A549 (cell line): Measurements from ENCODE around the gene KCNK16. TPM values are rescaled to one million over a fixed set of nuclear protein-coding genes. Genes with fewer than 3 reads are reported as not detected.
"Not testable (repeated sequence)": the region's sequence is repeated elsewhere in the genome, so short reads cannot be mapped to it uniquely, and the experiment has no call there.

ENCODE experiments used
- ATAC-seq, 2 experiments: fragments of 200-7000 bp in 1 of 2; fragments of >200 bp in 1 of 2; cut with Nextera tagmentation in 1 of 2; cut with Tn5 transposase in 1 of 2; 3 replicates each; pipeline versions ENCODE4 v1.8.0 to v1.9.1; 2018 to 2020; ENCODE audit warnings: mild to moderate bottlenecking in 1 of 2, moderate library complexity in 1 of 2
- CTCF ChIA-PET: fragments of 300-600 bp; sonication (Branson Sonifier 250); formaldehyde crosslinking; extraction: SDS; loops from one replicate; lab custom pipeline; 2021; ENCODE audit warnings: antibody characterized with exemption, inconsistent platforms; lab: Yijun Ruan, JAX
- POLR2A ChIA-PET: fragments of 350-600 bp; formaldehyde crosslinking; extraction: SDS; loops from one replicate; lab custom pipeline; 2021; ENCODE audit warnings: antibody characterized with exemption, inconsistent platforms; lab: Yijun Ruan, JAX
- DNase-seq, 2 experiments: peaks; one replicate each; pipeline versions ENCODE4 v3.0.0 to v3.0.0-alpha.2; 2011 to 2016; ENCODE audit warnings: low read depth in 1 of 2, low spot score in 1 of 2
- FAIRE-seq: peaks from 2 replicates; lab custom pipeline; 2011; peaks lifted over from hg19 to GRCh38; lab: Jason Lieb, UNC
- H3K27ac ChIP-seq, 2 experiments: fragments of >200 bp; sonication (Bioruptor Twin); formaldehyde crosslinking; 3 replicates each; pipeline ENCODE4 v1.5.1; 2016 to 2017
- H3K4me1 ChIP-seq: fragments of >200 bp; sonication (Bioruptor Twin); formaldehyde crosslinking; 3 replicates; pipeline ENCODE4 v1.6.1; 2016
- H3K4me2 ChIP-seq: fragments of >200 bp; sonication (Bioruptor Twin); formaldehyde crosslinking; 3 replicates; pipeline ENCODE4 v1.6.1; 2016
- H3K4me3 ChIP-seq: fragments of >200 bp; sonication (Bioruptor Twin); formaldehyde crosslinking; 3 replicates; pipeline ENCODE4 v1.5.1; 2016
- H3K9me3 ChIP-seq: fragments of >200 bp; sonication (Bioruptor Twin); formaldehyde crosslinking; 3 replicates; pipeline ENCODE4 v1.6.1; 2016
- BCL3 ChIP-seq: fragments of >200 bp; sonication (Bioruptor Twin); formaldehyde crosslinking; IDR thresholded peaks from 3 replicates; pipeline ENCODE4 v1.6.1; 2016
- EP300 ChIP-seq, 2 experiments: fragments of >200 bp; sonication (Bioruptor Twin); formaldehyde crosslinking; IDR thresholded peaks; 2 replicates in 1 of 2; 3 replicates in 1 of 2; pipeline ENCODE4 v1.6.1; 2016 to 2017
- ESRRA ChIP-seq: fragments of 150-350 bp; IDR thresholded peaks from 2 replicates; pipeline ENCODE4 v1.6.1; 2014; ENCODE audit warnings: mild to moderate bottlenecking, low read length, borderline replicate concordance
- FOXS1 ChIP-seq: fragments of 250-450 bp; sonication (Bioruptor Pico); IDR thresholded peaks from 2 replicates; pipeline ENCODE4 v1.5.0; 2020; ENCODE audit warnings: mild to moderate bottlenecking, moderate library complexity
- GATA3 ChIP-seq: IDR thresholded peaks from 2 replicates; pipeline ENCODE4 v1.6.1; 2012; ENCODE audit warnings: borderline replicate concordance
- HEYL ChIP-seq: fragments of 250-450 bp; sonication (Bioruptor Pico); IDR thresholded peaks from 2 replicates; pipeline ENCODE4 v1.8.0; 2021; ENCODE audit warnings: mild to moderate bottlenecking, moderate library complexity
- JUN ChIP-seq, 2 experiments: fragments of >200 bp; sonication (Bioruptor Twin); formaldehyde crosslinking; IDR thresholded peaks; 2 replicates in 1 of 2; 3 replicates in 1 of 2; pipeline ENCODE4 v1.6.1; 2016 to 2017
- KDM5A ChIP-seq: fragments of 200-600 bp; sonication (generic); IDR thresholded peaks from 2 replicates; pipeline ENCODE4 v1.6.1; 2016; ENCODE audit warnings: antibody characterized with exemption, mild to moderate bottlenecking
- MAFK ChIP-seq: fragments of 450-650 bp; IDR thresholded peaks from 2 replicates; pipeline ENCODE4 v1.6.1; 2014; ENCODE audit not compliant: partially characterized antibody
- MAZ ChIP-seq: fragments of 150-350 bp; IDR thresholded peaks from 2 replicates; pipeline ENCODE4 v1.6.1; 2014; ENCODE audit warnings: antibody characterized with exemption, low read depth, low read length, borderline replicate concordance
- MYC ChIP-seq: IDR thresholded peaks from 2 replicates; pipeline ENCODE4 v1.6.1; 2012; ENCODE audit warnings: mild to moderate bottlenecking, inconsistent platforms, low read length, improper control_type of control experiment, borderline replicate concordance
- NPAS2 ChIP-seq: fragments of 250-450 bp; sonication (Bioruptor Pico); IDR thresholded peaks from 2 replicates; pipeline ENCODE4 v1.8.0; 2022; ENCODE audit warnings: mild to moderate bottlenecking, moderate library complexity, borderline replicate concordance
- RAD21 ChIP-seq, 2 experiments: fragments of >200 bp in 1 of 2; sonication (Bioruptor Twin) in 1 of 2; formaldehyde crosslinking in 1 of 2; IDR thresholded peaks in 1 of 2; conservative IDR thresholded peaks in 1 of 2; 2 replicates in 1 of 2; 3 replicates in 1 of 2; pipeline ENCODE4 v1.6.1; 2012 to 2018; ENCODE audit warnings: inconsistent platforms in 1 of 2
- RARB ChIP-seq: fragments of 250-450 bp; sonication (Bioruptor Pico); IDR thresholded peaks from 2 replicates; pipeline ENCODE4 v1.8.0; 2021; ENCODE audit warnings: mild to moderate bottlenecking, moderate library complexity
- RNF2 ChIP-seq: fragments of 200-600 bp; sonication (generic); IDR thresholded peaks from 2 replicates; pipeline ENCODE4 v1.6.1; 2016; ENCODE audit warnings: low read depth, mild to moderate bottlenecking, antibody characterized with exemption, moderate library complexity, borderline replicate concordance
- TFCP2L1 ChIP-seq: fragments of 250-450 bp; sonication (Bioruptor Pico); IDR thresholded peaks from 2 replicates; pipeline ENCODE4 v1.5.0; 2021; ENCODE audit warnings: mild to moderate bottlenecking
- TP53 ChIP-seq: fragments of 250-450 bp; sonication (Bioruptor Pico); IDR thresholded peaks from 2 replicates; pipeline ENCODE4 v1.5.0; 2021; ENCODE audit warnings: mild to moderate bottlenecking, moderate library complexity
- USF2 ChIP-seq: fragments of 450-650 bp; IDR thresholded peaks from 2 replicates; pipeline ENCODE4 v1.6.1; 2014; ENCODE audit warnings: antibody characterized with exemption
- ZFP36 ChIP-seq: fragments of 450-650 bp; IDR thresholded peaks from 2 replicates; pipeline ENCODE4 v1.6.1; 2014; ENCODE audit warnings: borderline replicate concordance; ENCODE audit not compliant: partially characterized antibody
- ZSCAN20 ChIP-seq: fragments of 250-450 bp; sonication (Bioruptor Pico); IDR thresholded peaks from 2 replicates; pipeline ENCODE4 v1.8.0; 2022; ENCODE audit warnings: mild to moderate bottlenecking, moderate library complexity
- whole genome bisulfite sequencing: methylation state at CpG from one replicate; pipeline ENCODE4 v1.1.6; 2017; ENCODE audit errors: missing lambda C conversion rate; 5-methylcytosine and 5-hydroxymethylcytosine counted together
- polyA plus RNA-seq, 4 experiments: library from polyadenylated mRNA; depleted of rRNA in 3 of 4; stranded (reverse); fragments of >200 nt; fragmentation: RNase III in 1 of 4; extraction: RNeasy Plus Mini Kit Qiagen cat#74134 plus additional on column Dnase treatment in 1 of 4; gene quantifications; 2 replicates in 3 of 4; 3 replicates in 1 of 4; pipeline ENCODE4 v1.2.3, GENCODE V29; 2011 to 2017
- TF ChIP-seq, protein P1 (sequence below): fragments of 150-350 bp; IDR thresholded peaks from 2 replicates; pipeline ENCODE4 v1.6.1; 2014; ENCODE audit warnings: low read depth, mild to moderate bottlenecking, low read length
- TF ChIP-seq, protein P2 (sequence below): IDR thresholded peaks from 2 replicates; pipeline ENCODE4 v1.6.1; 2012; ENCODE audit warnings: low read depth, borderline replicate concordance
- TF ChIP-seq, protein P3 (sequence below): fragments of 200-600 bp; sonication (generic); IDR thresholded peaks from 2 replicates; pipeline ENCODE4 v1.6.1; 2016; ENCODE audit warnings: antibody characterized with exemption, mild to moderate bottlenecking, moderate library complexity
- TF ChIP-seq, protein P4 (sequence below): fragments of >200 bp; sonication (Bioruptor Twin); formaldehyde crosslinking; IDR thresholded peaks from 2 replicates; pipeline ENCODE4 v1.6.1; 2016

KCNK16 gene
- polyA plus RNA-seq, 2 of the 4 experiments (the other 2 are of a cell fraction), result not detected

DNA sequence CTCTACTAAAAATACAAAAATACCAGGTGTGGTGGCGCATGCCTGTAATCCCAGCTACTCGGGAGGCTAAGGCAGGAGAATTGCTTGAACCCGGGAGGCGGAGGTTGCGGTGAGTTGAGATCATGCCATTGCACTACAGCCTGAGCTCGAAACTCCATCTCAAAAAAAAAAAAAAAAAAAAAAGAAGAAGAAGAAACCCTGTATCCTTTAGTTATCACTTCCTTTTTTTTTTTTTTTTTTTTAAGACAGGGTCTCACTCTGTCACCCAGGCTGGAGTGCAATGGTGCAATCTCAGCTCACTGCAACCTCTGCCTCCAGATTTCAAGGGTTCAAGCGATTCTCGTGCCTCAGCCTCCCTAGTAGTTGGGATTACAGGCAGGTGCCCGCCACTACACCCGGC, 35.9 kb downstream of the KCNK16 start:
- H3K4me1 ChIP-seq, H3K4me3 ChIP-seq, H3K27ac ChIP-seq, CTCF ChIA-PET, ATAC-seq, FAIRE-seq, H3K4me2 ChIP-seq, DNase-seq, H3K9me3 ChIP-seq, POLR2A ChIA-PET: not testable (repeated sequence)
- 15% methylated on average over 5 of the region's 10 CpGs for WGBS

DNA sequence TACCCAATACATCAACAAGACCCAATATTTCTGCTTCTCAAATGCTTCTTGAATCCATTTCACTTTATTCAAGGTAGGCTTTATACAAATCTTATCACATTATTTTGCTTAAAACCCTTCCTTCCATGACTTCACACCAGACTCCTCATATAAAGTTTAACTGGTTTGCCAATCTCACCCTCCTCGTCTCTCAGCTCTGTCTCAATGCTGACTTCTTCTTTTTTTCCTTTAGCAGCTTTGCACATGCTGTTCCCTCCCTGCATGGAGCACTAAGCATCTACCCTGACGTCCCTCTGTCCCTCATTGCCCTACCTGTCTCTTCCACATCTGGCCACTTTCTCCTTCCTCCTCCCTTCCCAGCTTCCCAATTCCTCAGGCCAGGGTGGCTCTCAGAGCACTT, 39.7 kb downstream of the KCNK16 start:
- Histone ChIP-seq H3K9me3 (no peaks in the 10 kb centered on the region), H3K4me1 (peaks cover 9% of the 10 kb centered on the region), H3K4me3 (no peak overlapping the region), H3K4me2 (no peak overlapping the region), H3K27ac (no peak overlapping the region)
- ChIA-PET CTCF (interaction anchor here (1.9 kb wide), 1 partner anchor 27 kb away, joined by 6 read pairs; no protein-coding TSS in a partner anchor), POLR2A (interaction anchor here (0.6 kb wide), 1 partner anchor 846 kb away, joined by 8 read pairs; no protein-coding TSS in a partner anchor)
- DNase-seq, result no peak
- TF ChIP-seq MAFK (no peak), NPAS2 (CRISPR knock-in tag) (no peak), MAZ (no peak), HEYL (CRISPR knock-in tag) (no peak), BCL3 (no peak), TFCP2L1 (CRISPR knock-in tag) (no peak), ESRRA (no peak), USF2 (no peak), FOXS1 (no peak), MYC (no peak), JUN (IDR thresholded peaks at IDR 0.05) (no peak), ZFP36 (no peak), ZSCAN20 (CRISPR knock-in tag) (no peak), GATA3 (no peak)
- TF ChIP-seq, protein P1, sequence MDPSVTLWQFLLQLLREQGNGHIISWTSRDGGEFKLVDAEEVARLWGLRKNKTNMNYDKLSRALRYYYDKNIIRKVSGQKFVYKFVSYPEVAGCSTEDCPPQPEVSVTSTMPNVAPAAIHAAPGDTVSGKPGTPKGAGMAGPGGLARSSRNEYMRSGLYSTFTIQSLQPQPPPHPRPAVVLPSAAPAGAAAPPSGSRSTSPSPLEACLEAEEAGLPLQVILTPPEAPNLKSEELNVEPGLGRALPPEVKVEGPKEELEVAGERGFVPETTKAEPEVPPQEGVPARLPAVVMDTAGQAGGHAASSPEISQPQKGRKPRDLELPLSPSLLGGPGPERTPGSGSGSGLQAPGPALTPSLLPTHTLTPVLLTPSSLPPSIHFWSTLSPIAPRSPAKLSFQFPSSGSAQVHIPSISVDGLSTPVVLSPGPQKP, result no peak
- no peak for FAIRE-seq
- no peak for ATAC-seq
- 53% methylated on average over 2 of the region's 2 CpGs for WGBS

DNA sequence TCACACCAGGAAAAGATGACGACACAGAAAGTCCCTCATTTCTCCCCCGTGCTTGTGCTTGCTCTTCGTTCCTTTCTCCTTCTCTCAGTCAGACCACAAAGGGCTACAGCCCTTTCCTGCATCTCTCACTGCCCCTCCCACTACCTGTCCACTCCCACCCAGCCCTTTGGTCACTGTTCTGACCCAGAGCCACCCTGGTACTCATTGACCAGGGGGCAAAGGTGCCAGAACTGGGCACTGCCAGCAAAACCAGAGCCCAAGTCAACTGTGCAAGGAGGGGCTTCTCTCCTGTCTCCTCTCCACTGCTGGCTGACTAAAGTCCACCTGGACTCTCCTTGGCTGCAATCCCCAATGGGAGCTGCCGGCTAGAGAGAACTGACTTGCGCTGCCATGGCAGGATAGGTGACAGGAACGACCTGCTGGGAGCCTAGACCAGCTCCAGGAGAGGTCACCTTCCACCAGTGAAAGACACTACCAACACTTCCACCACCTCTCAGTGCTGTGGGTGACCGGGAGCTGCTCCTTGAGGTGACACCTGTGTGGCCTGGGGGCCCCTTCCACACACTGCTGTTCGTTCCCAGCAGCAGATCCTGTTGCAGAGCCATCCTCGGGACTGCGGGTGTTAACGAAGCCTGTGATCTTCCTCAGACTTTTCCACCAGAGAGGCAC, 41.1 kb downstream of the KCNK16 start:
- TF ChIP-seq KDM5A (no peak), RAD21 (conservative IDR thresholded peaks at IDR 0.05 in 1 of 2, IDR thresholded peaks at IDR 0.05 in 1 of 2) (no peak), RNF2 (no peak), RARB (CRISPR knock-in tag) (no peak), EP300 (IDR thresholded peaks at IDR 0.05) (no peak), MAZ (no peak), TP53 (CRISPR knock-in tag) (no peak), FOXS1 (no peak)
- TF ChIP-seq, protein P2, sequence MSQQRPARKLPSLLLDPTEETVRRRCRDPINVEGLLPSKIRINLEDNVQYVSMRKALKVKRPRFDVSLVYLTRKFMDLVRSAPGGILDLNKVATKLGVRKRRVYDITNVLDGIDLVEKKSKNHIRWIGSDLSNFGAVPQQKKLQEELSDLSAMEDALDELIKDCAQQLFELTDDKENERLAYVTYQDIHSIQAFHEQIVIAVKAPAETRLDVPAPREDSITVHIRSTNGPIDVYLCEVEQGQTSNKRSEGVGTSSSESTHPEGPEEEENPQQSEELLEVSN, result no peak
- TF ChIP-seq, protein P1, result no peak
- TF ChIP-seq, protein P3, sequence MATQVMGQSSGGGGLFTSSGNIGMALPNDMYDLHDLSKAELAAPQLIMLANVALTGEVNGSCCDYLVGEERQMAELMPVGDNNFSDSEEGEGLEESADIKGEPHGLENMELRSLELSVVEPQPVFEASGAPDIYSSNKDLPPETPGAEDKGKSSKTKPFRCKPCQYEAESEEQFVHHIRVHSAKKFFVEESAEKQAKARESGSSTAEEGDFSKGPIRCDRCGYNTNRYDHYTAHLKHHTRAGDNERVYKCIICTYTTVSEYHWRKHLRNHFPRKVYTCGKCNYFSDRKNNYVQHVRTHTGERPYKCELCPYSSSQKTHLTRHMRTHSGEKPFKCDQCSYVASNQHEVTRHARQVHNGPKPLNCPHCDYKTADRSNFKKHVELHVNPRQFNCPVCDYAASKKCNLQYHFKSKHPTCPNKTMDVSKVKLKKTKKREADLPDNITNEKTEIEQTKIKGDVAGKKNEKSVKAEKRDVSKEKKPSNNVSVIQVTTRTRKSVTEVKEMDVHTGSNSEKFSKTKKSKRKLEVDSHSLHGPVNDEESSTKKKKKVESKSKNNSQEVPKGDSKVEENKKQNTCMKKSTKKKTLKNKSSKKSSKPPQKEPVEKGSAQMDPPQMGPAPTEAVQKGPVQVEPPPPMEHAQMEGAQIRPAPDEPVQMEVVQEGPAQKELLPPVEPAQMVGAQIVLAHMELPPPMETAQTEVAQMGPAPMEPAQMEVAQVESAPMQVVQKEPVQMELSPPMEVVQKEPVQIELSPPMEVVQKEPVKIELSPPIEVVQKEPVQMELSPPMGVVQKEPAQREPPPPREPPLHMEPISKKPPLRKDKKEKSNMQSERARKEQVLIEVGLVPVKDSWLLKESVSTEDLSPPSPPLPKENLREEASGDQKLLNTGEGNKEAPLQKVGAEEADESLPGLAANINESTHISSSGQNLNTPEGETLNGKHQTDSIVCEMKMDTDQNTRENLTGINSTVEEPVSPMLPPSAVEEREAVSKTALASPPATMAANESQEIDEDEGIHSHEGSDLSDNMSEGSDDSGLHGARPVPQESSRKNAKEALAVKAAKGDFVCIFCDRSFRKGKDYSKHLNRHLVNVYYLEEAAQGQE, result no peak
- TF ChIP-seq, protein P4, sequence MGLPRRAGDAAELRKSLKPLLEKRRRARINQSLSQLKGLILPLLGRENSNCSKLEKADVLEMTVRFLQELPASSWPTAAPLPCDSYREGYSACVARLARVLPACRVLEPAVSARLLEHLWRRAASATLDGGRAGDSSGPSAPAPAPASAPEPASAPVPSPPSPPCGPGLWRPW, result no peak
- TF ChIP-seq, all 56 proteins: peak for 0
- no peak overlapping the region for H3K27ac ChIP-seq
- CTCF ChIA-PET, result no interaction called here
- 62% methylated on average over 10 of the region's 11 CpGs for WGBS
- no peak overlapping the region for H3K4me2 ChIP-seq
- no peaks in the 10 kb centered on the region for H3K9me3 ChIP-seq
- FAIRE-seq (no peak), ATAC-seq (no peak), DNase-seq (no peak)
- POLR2A ChIA-PET, result no interaction called here
- H3K4me3 ChIP-seq, result no peak overlapping the region
- peaks cover 9% of the 10 kb centered on the region for H3K4me1 ChIP-seq
